ENCODE measurements around the gene ANAPC16.

ANAPC16 gene

GRCh38 chr10:72259491-72260238 lies 43.9 kb downstream of the ANAPC16 start:
- no peaks in the 10 kb centered on the region for H3K9me3 ChIP-seq (ENCODE audit: control insufficient read depth, low read depth, low read length)
- peaks cover 44% of the 10 kb centered on the region for H3K4me1 ChIP-seq (ENCODE audit: control insufficient read depth, low read depth, low read length)
- peak overlapping the region; percentile 79 for H3K27ac ChIP-seq (ENCODE audit: low read length)
- no peaks in the 10 kb centered on the region for H3K36me3 ChIP-seq (ENCODE audit: control insufficient read depth, low read depth, low read length)
- H3K27me3 ChIP-seq (ENCODE audit: control insufficient read depth, insufficient read depth, low read length): no peaks in the 10 kb centered on the region
- peak overlapping the region; percentile 55 for H3K9ac ChIP-seq (ENCODE audit: low read length)
- peak overlapping the region; percentile 56 for H3K4me3 ChIP-seq (ENCODE audit: low read length)

- Histone ChIP-seq H3K4me1 (ENCODE audit: control insufficient read depth, low read depth, low read length) (peaks cover 42% of the 10 kb centered on the region), H3K4me3 (ENCODE audit: low read length) (peak overlapping the region; percentile 56), H3K27ac (ENCODE audit: low read length) (peak overlapping the region; percentile 79), H3K9me3 (ENCODE audit: control insufficient read depth, low read depth, low read length) (no peaks in the 10 kb centered on the region), H3K9ac (ENCODE audit: low read length) (peak overlapping the region; percentile 55), H3K27me3 (ENCODE audit: control insufficient read depth, insufficient read depth, low read length) (no peaks in the 10 kb centered on the region), H3K36me3 (ENCODE audit: control insufficient read depth, low read depth, low read length) (no peaks in the 10 kb centered on the region)
Observed at GRCh38 chr10:72260239-72260975, 44.6 kb downstream of the ANAPC16 start.

GRCh38 chr10:72260976-72261783 lies 45.4 kb downstream of the ANAPC16 start:
- Histone ChIP-seq H3K27ac (ENCODE audit: low read length) (no peak overlapping the region), H3K36me3 (ENCODE audit: control insufficient read depth, low read depth, low read length) (no peaks in the 10 kb centered on the region), H3K27me3 (ENCODE audit: control insufficient read depth, insufficient read depth, low read length) (no peaks in the 10 kb centered on the region), H3K4me3 (ENCODE audit: low read length) (peak overlapping the region; percentile 56), H3K4me1 (ENCODE audit: control insufficient read depth, low read depth, low read length) (peaks cover 44% of the 10 kb centered on the region), H3K9me3 (ENCODE audit: control insufficient read depth, low read depth, low read length) (no peaks in the 10 kb centered on the region), H3K9ac (ENCODE audit: low read length) (peak overlapping the region; percentile 51)

- H3K4me1 ChIP-seq (ENCODE audit: control insufficient read depth, low read depth, low read length): peaks cover 43% of the 10 kb centered on the region
Observed at GRCh38 chr10:72261784-72262404, 46.1 kb downstream of the ANAPC16 start.

GRCh38 chr10:72263613-72264241 lies 47.9 kb downstream of the ANAPC16 start:
- no peaks in the 10 kb centered on the region for H3K27me3 ChIP-seq (ENCODE audit: control insufficient read depth, insufficient read depth, low read length)
- H3K27ac ChIP-seq (ENCODE audit: low read length): no peak overlapping the region
- H3K4me3 ChIP-seq (ENCODE audit: low read length): no peak overlapping the region
- no peak overlapping the region for H3K9ac ChIP-seq (ENCODE audit: low read length)
- no peaks in the 10 kb centered on the region for H3K9me3 ChIP-seq (ENCODE audit: control insufficient read depth, low read depth, low read length)
- H3K4me1 ChIP-seq (ENCODE audit: control insufficient read depth, low read depth, low read length): peaks cover 47% of the 10 kb centered on the region
- H3K36me3 ChIP-seq (ENCODE audit: control insufficient read depth, low read depth, low read length): no peaks in the 10 kb centered on the region

More at GRCh38 chr10:72261784-72262404, 46.1 kb downstream of the ANAPC16 start:
- H3K27ac ChIP-seq (ENCODE audit: low read length): no peak overlapping the region
- no peaks in the 10 kb centered on the region for H3K9me3 ChIP-seq (ENCODE audit: control insufficient read depth, low read depth, low read length)
- H3K36me3 ChIP-seq (ENCODE audit: control insufficient read depth, low read depth, low read length): no peaks in the 10 kb centered on the region
- peak overlapping the region; percentile 56 for H3K4me3 ChIP-seq (ENCODE audit: low read length)
- no peaks in the 10 kb centered on the region for H3K27me3 ChIP-seq (ENCODE audit: control insufficient read depth, insufficient read depth, low read length)
- peak overlapping the region; percentile 51 for H3K9ac ChIP-seq (ENCODE audit: low read length)

- no peak overlapping the region for H3K27ac ChIP-seq (ENCODE audit: low read length)
- H3K9me3 ChIP-seq (ENCODE audit: control insufficient read depth, low read depth, low read length): no peaks in the 10 kb centered on the region
- no peak overlapping the region for H3K4me3 ChIP-seq (ENCODE audit: low read length)
- peaks cover 44% of the 10 kb centered on the region for H3K4me1 ChIP-seq (ENCODE audit: control insufficient read depth, low read depth, low read length)
- H3K27me3 ChIP-seq (ENCODE audit: control insufficient read depth, insufficient read depth, low read length): no peaks in the 10 kb centered on the region
- H3K9ac ChIP-seq (ENCODE audit: low read length): no peak overlapping the region
- no peaks in the 10 kb centered on the region for H3K36me3 ChIP-seq (ENCODE audit: control insufficient read depth, low read depth, low read length)
Observed at GRCh38 chr10:72264536-72264935, 48.7 kb downstream of the ANAPC16 start.

- no peaks in the 10 kb centered on the region for H3K36me3 ChIP-seq (ENCODE audit: control insufficient read depth, low read depth, low read length)
- no peak overlapping the region for H3K4me3 ChIP-seq (ENCODE audit: low read length)
- no peaks in the 10 kb centered on the region for H3K9me3 ChIP-seq (ENCODE audit: control insufficient read depth, low read depth, low read length)
- H3K27me3 ChIP-seq (ENCODE audit: control insufficient read depth, insufficient read depth, low read length): no peaks in the 10 kb centered on the region
- H3K4me1 ChIP-seq (ENCODE audit: control insufficient read depth, low read depth, low read length): peaks cover 34% of the 10 kb centered on the region
- no peak overlapping the region for H3K27ac ChIP-seq (ENCODE audit: low read length)
- no peak overlapping the region for H3K9ac ChIP-seq (ENCODE audit: low read length)
Observed at GRCh38 chr10:72265508-72265907, 49.7 kb downstream of the ANAPC16 start.

- Histone ChIP-seq H3K4me3 (ENCODE audit: low read length) (no peak overlapping the region), H3K36me3 (ENCODE audit: control insufficient read depth, low read depth, low read length) (no peaks in the 10 kb centered on the region), H3K27ac (ENCODE audit: low read length) (no peak overlapping the region), H3K27me3 (ENCODE audit: control insufficient read depth, insufficient read depth, low read length) (no peaks in the 10 kb centered on the region), H3K4me1 (ENCODE audit: control insufficient read depth, low read depth, low read length) (peaks cover 33% of the 10 kb centered on the region), H3K9me3 (ENCODE audit: control insufficient read depth, low read depth, low read length) (no peaks in the 10 kb centered on the region), H3K9ac (ENCODE audit: low read length) (no peak overlapping the region)
Observed at GRCh38 chr10:72265990-72266865, 50.4 kb downstream of the ANAPC16 start.

GRCh38 chr10:72267381-72267780 lies 51.6 kb downstream of the ANAPC16 start:
- no peaks in the 10 kb centered on the region for H3K27me3 ChIP-seq (ENCODE audit: control insufficient read depth, insufficient read depth, low read length)
- no peak overlapping the region for H3K4me3 ChIP-seq (ENCODE audit: low read length)
- peak overlapping the region; percentile 20 for H3K27ac ChIP-seq (ENCODE audit: low read length)
- H3K9me3 ChIP-seq (ENCODE audit: control insufficient read depth, low read depth, low read length): no peaks in the 10 kb centered on the region
- H3K9ac ChIP-seq (ENCODE audit: low read length): no peak overlapping the region
- no peaks in the 10 kb centered on the region for H3K36me3 ChIP-seq (ENCODE audit: control insufficient read depth, low read depth, low read length)
- H3K4me1 ChIP-seq (ENCODE audit: control insufficient read depth, low read depth, low read length): peaks cover 31% of the 10 kb centered on the region

GRCh38 chr10:72267819-72268399 lies 52.1 kb downstream of the ANAPC16 start:
- Histone ChIP-seq H3K36me3 (ENCODE audit: control insufficient read depth, low read depth, low read length) (no peaks in the 10 kb centered on the region), H3K9ac (ENCODE audit: low read length) (no peak overlapping the region), H3K4me3 (ENCODE audit: low read length) (no peak overlapping the region), H3K27me3 (ENCODE audit: control insufficient read depth, insufficient read depth, low read length) (no peaks in the 10 kb centered on the region), H3K27ac (ENCODE audit: low read length) (peak overlapping the region; percentile 20), H3K9me3 (ENCODE audit: control insufficient read depth, low read depth, low read length) (no peaks in the 10 kb centered on the region), H3K4me1 (ENCODE audit: control insufficient read depth, low read depth, low read length) (peaks cover 34% of the 10 kb centered on the region)
